ENCODE results near the gene DCLRE1A. TPM values are rescaled to one million over a fixed set of nuclear protein-coding genes. Genes with fewer than 3 reads are reported as not detected.

The DCLRE1A gene
- total RNA-seq (2013; cell fraction: nucleolus; rRNA removed) = 39.2 and 43.5 TPM in 2 replicates
- total RNA-seq (2014; rRNA removed) = 13.9 and 16.9 TPM in 2 replicates
- total RNA-seq (2014; rRNA removed; fragmentation: Illumina TruSeq; extraction: Trizol) = 18.7 and 18.9 TPM in 2 replicates
- 11.4 and 12.9 TPM in 2 replicates for total RNA-seq (2021)
- polyA plus RNA-seq (2011; ENCODE audit: low read depth) = 3.9 TPM
- 29.8 and 43.7 TPM in 2 replicates for polyA plus RNA-seq (2011; rRNA removed)
- polyA plus RNA-seq (2011; cell fraction: cytosol; rRNA removed) = 13.0 and 16.5 TPM in 2 replicates
- polyA plus RNA-seq (2011; cell fraction: nucleus; rRNA removed) = 19.5 and 20.5 TPM in 2 replicates
- 5.0 and 8.0 TPM in 2 replicates for polyA plus RNA-seq (2012)
- polyA plus RNA-seq (2014; fragmentation: Illumina TruSeq; extraction: Trizol) = 16.5 and 20.1 TPM in 2 replicates
- 1 to 10 TPM; 4.8 to 5.2 TPM for polyA plus RNA-seq (2014; fragmentation: Nextera tagmentation; extraction: Ambion mirVana)
- polyA plus RNA-seq (2014; rRNA removed) = 9.0 and 10.0 TPM in 2 replicates
- polyA plus RNA-seq (2016; fragmentation: Nextera tagmentation; extraction: Ambion mirVana) = 10 to 100 TPM; 14.2 to 16.4 TPM
- polyA minus RNA-seq (2011; rRNA and poly(A)+ RNA removed) = 28.1 and 36.0 TPM in 2 replicates
- polyA minus RNA-seq (2011; cell fraction: cytosol; rRNA and poly(A)+ RNA removed) = 8.7 and 11.2 TPM in 2 replicates
- polyA minus RNA-seq (2011; cell fraction: nucleus; rRNA and poly(A)+ RNA removed) = 13.1 and 16.7 TPM in 2 replicates
- percentile 79 among the genes with signal in this experiment for Bru-seq, nascent RNA
- percentile 82 among the genes with signal in this experiment for BruChase-seq, experiment 1, labeled RNA remaining after a 6-hour chase
- BruChase-seq, experiment 2, labeled RNA remaining after a 2-hour chase = percentile 88 among the genes with signal in this experiment
- long read RNA-seq, experiment 1, full-length matches to known transcripts = 3 of 11 reads
- long read RNA-seq, experiment 1, partial matches to known transcripts = 6 of 11 reads
- long read RNA-seq, experiment 1, other reads (novel, unspliced or antisense) = 2 of 11 reads
- long read RNA-seq, experiment 2, full-length matches to known transcripts = 1 of 39 reads
- long read RNA-seq, experiment 2, partial matches to known transcripts = 33 of 39 reads
- long read RNA-seq, experiment 2, other reads (novel, unspliced or antisense) = 5 of 39 reads

- Histone ChIP-seq H3K79me2 (ENCODE audit: control insufficient read depth, insufficient read depth, low read length) (peaks cover 86% of the 10 kb centered on the region), H4K20me1 (ENCODE audit: control insufficient read depth, insufficient read depth) (no peaks in the 10 kb centered on the region), H3K27ac (ENCODE audit: control insufficient read depth, insufficient read depth) (peak within 1 kb of the TSS; percentile 92), H2AFZ (ENCODE audit: control insufficient read depth, low read depth, low read length) (peak within 1 kb of the TSS; percentile 83), H3K4me2 (ENCODE audit: control insufficient read depth, insufficient read depth) (peak within 1 kb of the TSS; percentile 79), H3K4me1 (ENCODE audit: control insufficient read depth, insufficient read depth, low read length) (peaks cover 4% of the 10 kb centered on the region; the same call in 1 of the 2 replicates), H3K27me3 (replicated peaks in 1 of 2; ENCODE audit: control insufficient read depth in 2 of 2, insufficient read depth in 2 of 2, low read length in 1 of 2) (no peaks in the 10 kb centered on the region), H3K9me3 (replicated peaks; ENCODE audit: control insufficient read depth, insufficient read depth, low read length) (no peaks in the 10 kb centered on the region; the same call in 2 of the 3 replicates), H3K36me3 (ENCODE audit: control insufficient read depth in 2 of 2, insufficient read depth in 2 of 2, low read length in 1 of 2) (peaks cover 0 to 4% of the 10 kb centered on the region in 2 experiments; a peak in 1 of 4 replicates), H3K4me3 (peak within 1 kb of the TSS; percentile 78), H3K9ac (ENCODE audit: control insufficient read depth, insufficient read depth, low read length) (peak within 1 kb of the TSS; percentile 88)
- intact Hi-C loops (cut with micrococcal nuclease; ENCODE audit: unreplicated experiment) = loop anchor here (2.0 kb wide), 1 partner anchor 171 kb away; no protein-coding TSS in a partner anchor
- ATAC-seq = peak; percentile 55
- FAIRE-seq = no peak
- in situ Hi-C loops (cut with MboI) = no loop called here
- SMC1A ChIA-PET (ENCODE audit: uncharacterized antibody, unreplicated experiment) = interaction anchor here (2.3 kb wide), 1 partner anchor 20 kb away, joined by 5 read pairs; no protein-coding TSS in a partner anchor
- no TSS peak for BruUV-seq (replicated peaks)
- no peak for DNase-seq (ENCODE audit: low read depth, low spot score)
- 0% methylated on average over 37 of the region's 39 CpGs for whole genome bisulfite sequencing (ENCODE audit: insufficient coverage, insufficient replicate concordance, low lambda C conversion rate, missing lambda C conversion rate)
- CTCF ChIA-PET = interaction anchor here (1.1 kb wide), 1 partner anchor 249 kb away, joined by 3 read pairs; no protein-coding TSS in a partner anchor
- POLR2A ChIA-PET = interaction anchor here (0.7 to 1.5 kb wide), 3 partner anchors 167 to 245 kb away, joined by 3 to 4 read pairs (median 3); partner anchors contain the start of gene ADRB1
- RAD21 ChIA-PET (ENCODE audit: unreplicated experiment) = interaction anchor here (1.1 to 1.3 kb wide), 2 partner anchors 26 to 51 kb away, joined by 4 to 6 read pairs; no protein-coding TSS in a partner anchor
- TF ChIP-seq CHD4 (IDR thresholded peaks at IDR 0.05) = no peak
- TF ChIP-seq EED (IDR thresholded peaks at IDR 0.05; ENCODE audit: low read depth) = peak; percentile 55; the same call in 1 of the 2 replicates
- no peak for TF ChIP-seq ELK1 (IDR thresholded peaks at IDR 0.05; ENCODE audit: low read depth, low read length)
- no peak for TF ChIP-seq CTCF (IDR thresholded peaks at IDR 0.05 in 2 of 3, conservative IDR thresholded peaks at IDR 0.05 in 1 of 3; ENCODE audit: control insufficient read depth in 2 of 3, extremely low read depth in 1 of 3, insufficient read depth in 1 of 3, low read depth in 3 of 3, low read length in 3 of 3)
- 0 out of 2 replicates have a peak, but pooled peaks have one; percentile 49 for TF ChIP-seq ATF7 (IDR thresholded peaks at IDR 0.05; ENCODE audit: low read depth)
- no peak for TF ChIP-seq FOXK2 (IDR thresholded peaks at IDR 0.05)
- peak; percentile 29 for TF ChIP-seq POLR2AphosphoS5 (IDR thresholded peaks at IDR 0.05; ENCODE audit: low read length)
- 0 out of 2 replicates have a peak, but pooled peaks have one; percentile 48 for TF ChIP-seq GABPA (IDR thresholded peaks at IDR 0.05; ENCODE audit: low read depth)
- TF ChIP-seq LARP7 (IDR thresholded peaks at IDR 0.05) = peak; percentile 14; the same call in 1 of the 2 replicates
- TF ChIP-seq RBBP5 (conservative IDR thresholded peaks at IDR 0.05) = 0 out of 2 replicates have a peak, but pooled peaks have one; percentile 72
- no peak for TF ChIP-seq HDAC2 (IDR thresholded peaks at IDR 0.05)
- no peak for TF ChIP-seq SRF (IDR thresholded peaks at IDR 0.05; ENCODE audit: low read depth in 2 of 2, low read length in 2 of 2)
- peak; percentile 94 for TF ChIP-seq TCF12 (IDR thresholded peaks at IDR 0.05; ENCODE audit: low read depth, low read length)
- no peak for TF ChIP-seq ZSCAN29 (IDR thresholded peaks at IDR 0.05)
- peak; percentile 91 for TF ChIP-seq RELB (IDR thresholded peaks at IDR 0.05; ENCODE audit: low read depth)
These were observed at the start of gene DCLRE1A, which contains the start of gene NHLRC2 for GRCh38 chr10:113854013-113854760. TSS of gene DCLRE1A (minus strand) at chr10:113854082. CDS start at chr10:113853182, 900 bp downstream. TSS of gene NHLRC2 (plus strand) at chr10:113854661. CDS start at chr10:113854873, 212 bp downstream.

All from GM12878 (cell line).